H1 (cell line): ENCODE data around the gene CFAP61. TPM values are rescaled to one million over a fixed set of nuclear protein-coding genes. Genes with fewer than 3 reads are reported as not detected.

ENCODE experiments used
- CTCF ChIA-PET: fragments of 300-600 bp; sonication (Branson Sonifier 250); formaldehyde crosslinking; loops from one replicate; lab custom pipeline; 2021; ENCODE audit not compliant: partially characterized antibody; lab: Charles Lee
- POLR2A ChIA-PET: fragments of 300-600 bp; sonication (Branson Sonifier 250); formaldehyde crosslinking; loops from one replicate; lab custom pipeline; 2021; ENCODE audit warnings: inconsistent platforms; ENCODE audit not compliant: partially characterized antibody; lab: Charles Lee
- DNase-seq, 2 experiments: peaks; one replicate each; pipeline versions ENCODE4 v3.0.0 to v3.0.0-alpha.2; 2010 to 2022; ENCODE audit warnings: low spot score in 2 of 2, low read depth in 1 of 2, mixed read lengths in 1 of 2
- FAIRE-seq: peaks from 2 replicates; lab custom pipeline; 2011; peaks lifted over from hg19 to GRCh38; lab: Jason Lieb, UNC
- H2AFZ ChIP-seq: 2 replicates; pipeline ENCODE4 v1.8.1; 2012; ENCODE audit warnings: low read length, inconsistent platforms
- H2AK5ac ChIP-seq: 2 replicates; pipeline ENCODE4 v1.6.1; 2013; ENCODE audit warnings: low read depth, low read length
- H2BK120ac ChIP-seq: replicated peaks from 2 replicates; pipeline ENCODE3; 2013; ENCODE audit warnings: low read depth, low read length, inconsistent platforms
- H2BK12ac ChIP-seq: 2 replicates; pipeline ENCODE4 v1.6.1; 2013; ENCODE audit warnings: low read depth, low read length
- H2BK15ac ChIP-seq: 2 replicates; pipeline ENCODE4 v1.6.1; 2013; ENCODE audit warnings: low read length
- H2BK20ac ChIP-seq: 2 replicates; pipeline ENCODE4 v1.6.1; 2013; ENCODE audit warnings: low read length
- H2BK5ac ChIP-seq: 2 replicates; pipeline ENCODE4 v1.6.1; 2013; ENCODE audit warnings: low read depth, low read length
- H3K14ac ChIP-seq: 2 replicates; pipeline ENCODE4 v1.6.1; 2013; ENCODE audit warnings: inconsistent platforms; ENCODE audit not compliant: insufficient read length
- H3K18ac ChIP-seq: 2 replicates; pipeline ENCODE4 v1.6.1; 2013; ENCODE audit warnings: low read length; ENCODE audit errors: extremely low read depth
- H3K23ac ChIP-seq: 2 replicates; pipeline ENCODE4 v1.6.1; 2013; ENCODE audit warnings: inconsistent platforms; ENCODE audit not compliant: insufficient read length
- H3K23me2 ChIP-seq: 2 replicates; pipeline ENCODE4 v1.6.1; 2013; ENCODE audit warnings: low read depth, low read length
- H3K27ac ChIP-seq: 2 replicates; pipeline ENCODE4 v1.6.1; 2011; ENCODE audit warnings: low read depth, low read length, inconsistent platforms
- H3K27me3 ChIP-seq, 4 experiments: replicated peaks in 1 of 4; 1 replicate in 1 of 4; 2 replicates in 3 of 4; pipeline versions ENCODE4 v1.6.1 to v1.8.1; 2011 to 2013; ENCODE audit warnings: low read length in 3 of 4, mild to moderate bottlenecking in 3 of 4, inconsistent platforms in 2 of 4, mixed read lengths in 2 of 4, moderate library complexity in 1 of 4; ENCODE audit not compliant: control insufficient read depth in 3 of 4, insufficient read depth in 3 of 4; ENCODE audit errors: extremely low read depth in 1 of 4
- H3K36me3 ChIP-seq, 4 experiments: 2 replicates each; pipeline versions ENCODE4 v1.6.1 to v1.8.1; 2011 to 2013; ENCODE audit warnings: mild to moderate bottlenecking in 4 of 4, low read length in 3 of 4, moderate library complexity in 2 of 4, control low read depth in 1 of 4, inconsistent platforms in 1 of 4; ENCODE audit not compliant: insufficient read depth in 4 of 4, control insufficient read depth in 2 of 4
- H3K4ac ChIP-seq: replicated peaks from 2 replicates; pipeline ENCODE3; 2013; ENCODE audit warnings: low read length, low read depth, mixed read lengths, inconsistent platforms; ENCODE audit not compliant: insufficient read length
- H3K4me1 ChIP-seq, 4 experiments: replicated peaks in 1 of 4; 1 replicate in 1 of 4; 2 replicates in 3 of 4; pipeline versions ENCODE4 v1.6.1 to v1.8.1; 2011 to 2013; ENCODE audit warnings: low read length in 3 of 4, inconsistent platforms in 2 of 4, mixed read lengths in 1 of 4; ENCODE audit not compliant: insufficient read depth in 4 of 4, control insufficient read depth in 3 of 4
- H3K4me2 ChIP-seq, 2 experiments: 2 replicates each; pipeline versions ENCODE4 v1.6.1 to v1.8.1; 2011 to 2013; ENCODE audit warnings: low read depth in 2 of 2, low read length in 2 of 2, control low read depth in 1 of 2, inconsistent platforms in 1 of 2, mild to moderate bottlenecking in 1 of 2; ENCODE audit not compliant: insufficient read depth in 1 of 2
- H3K4me3 ChIP-seq, 4 experiments: fragments of 200-600, 300-600 bp in 1 of 4; sonication (generic), shearing (Covaris generic), sonication (Bioruptor Twin) in 1 of 4; 2 replicates each; pipeline versions ENCODE4 v1.5.1 to v1.8.1; 2011 to 2016; ENCODE audit warnings: low read length in 4 of 4, low read depth in 3 of 4, control low read depth in 2 of 4, inconsistent platforms in 2 of 4, mild to moderate bottlenecking in 2 of 4, mixed read lengths in 1 of 4, moderate library complexity in 1 of 4; ENCODE audit not compliant: insufficient read depth in 2 of 4; ENCODE audit errors: extremely low read depth in 1 of 4
- H3K56ac ChIP-seq: replicated peaks from 2 replicates; pipeline ENCODE3; 2013; ENCODE audit warnings: low read depth, mild to moderate bottlenecking, mixed read lengths, low read length, inconsistent platforms; ENCODE audit not compliant: insufficient read length
- H3K79me1 ChIP-seq: 2 replicates; pipeline ENCODE4 v1.6.1; 2013; ENCODE audit warnings: low read depth, low read length, control low read depth
- H3K79me2 ChIP-seq, 2 experiments: 2 replicates each; pipeline versions ENCODE4 v1.6.1 to v1.8.1; 2012 to 2013; ENCODE audit warnings: low read length in 2 of 2, mild to moderate bottlenecking in 2 of 2, inconsistent platforms in 1 of 2; ENCODE audit not compliant: insufficient read depth in 2 of 2, control insufficient read depth in 1 of 2
- H3K9ac ChIP-seq, 4 experiments: replicated peaks in 1 of 4; 1 replicate in 1 of 4; 2 replicates in 3 of 4; pipeline versions ENCODE4 v1.6.1 to v1.8.1; 2011 to 2013; ENCODE audit warnings: low read depth in 3 of 4, low read length in 3 of 4, control low read depth in 2 of 4, mild to moderate bottlenecking in 2 of 4, moderate library complexity in 2 of 4, inconsistent platforms in 1 of 4; ENCODE audit errors: extremely low read depth in 1 of 4
- H3K9me3 ChIP-seq, 2 experiments: 2 replicates each; pipeline versions ENCODE4 v1.6.1 to v1.8.1; 2012 to 2013; ENCODE audit warnings: mild to moderate bottlenecking in 2 of 2, moderate library complexity in 2 of 2, control low read depth in 1 of 2, inconsistent platforms in 1 of 2, low read depth in 1 of 2, low read length in 1 of 2, mixed read lengths in 1 of 2; ENCODE audit not compliant: insufficient read depth in 2 of 2
- H4K20me1 ChIP-seq, 2 experiments: replicated peaks in 1 of 2; 2 replicates each; pipeline versions ENCODE3 to v1.8.1; 2011 to 2013; ENCODE audit warnings: inconsistent platforms in 2 of 2, low read length in 2 of 2, mild to moderate bottlenecking in 1 of 2; ENCODE audit not compliant: insufficient read depth in 2 of 2, control insufficient read depth in 1 of 2
- H4K5ac ChIP-seq: 2 replicates; pipeline ENCODE4 v1.6.1; 2013; ENCODE audit warnings: low read length, low read depth, mixed read lengths, inconsistent platforms; ENCODE audit not compliant: insufficient read length
- H4K8ac ChIP-seq: 2 replicates; pipeline ENCODE4 v1.8.0; 2013; ENCODE audit warnings: mild to moderate bottlenecking, moderate library complexity, low read length, inconsistent platforms; ENCODE audit not compliant: insufficient read depth; ENCODE audit errors: extremely low read depth
- H4K91ac ChIP-seq: replicated peaks from 2 replicates; pipeline ENCODE3; 2013; ENCODE audit warnings: low read length, mixed read lengths, inconsistent platforms; ENCODE audit not compliant: insufficient read length
- BACH1 ChIP-seq: IDR thresholded peaks from 2 replicates; pipeline ENCODE4 v1.6.1; 2012; ENCODE audit warnings: low read length, improper control_type of control experiment
- BRCA1 ChIP-seq: IDR thresholded peaks from 2 replicates; pipeline ENCODE4 v1.6.1; 2012; ENCODE audit warnings: low read depth, low read length, improper control_type of control experiment
- CBX8 ChIP-seq: fragments of 300-800, 300-1000 bp; sonication (generic); IDR thresholded peaks from 2 replicates; pipeline ENCODE4 v1.7.1; 2016; ENCODE audit warnings: low read depth, low read length, borderline replicate concordance
- CHD1 ChIP-seq: IDR thresholded peaks from 2 replicates; pipeline ENCODE4 v1.6.1; 2012; ENCODE audit warnings: low read depth, low read length, improper control_type of control experiment
- CTBP2 ChIP-seq: IDR thresholded peaks from 2 replicates; pipeline ENCODE4 v1.7.0; 2011; ENCODE audit warnings: borderline replicate concordance, mild to moderate bottlenecking, moderate library complexity, mixed read lengths, low read length; ENCODE audit not compliant: insufficient read depth, insufficient read length
- HDAC2 ChIP-seq, 2 experiments: fragments of 300-600 bp in 1 of 2; sonication (generic) in 1 of 2; IDR thresholded peaks; 2 replicates each; pipeline ENCODE4 v1.6.1; 2011 to 2012; ENCODE audit warnings: low read depth in 2 of 2, low read length in 2 of 2, mild to moderate bottlenecking in 2 of 2, moderate library complexity in 2 of 2, borderline replicate concordance in 1 of 2, inconsistent platforms in 1 of 2
- KDM5A ChIP-seq: fragments of 200-600 bp; IDR thresholded peaks from 2 replicates; pipeline ENCODE4 v1.7.1; 2012; ENCODE audit warnings: mild to moderate bottlenecking, low read length, inconsistent platforms, mixed read lengths
- PHF8 ChIP-seq: fragments of 200-600 bp; sonication (generic); conservative IDR thresholded peaks from 2 replicates; pipeline ENCODE4 v1.7.1; 2012; ENCODE audit warnings: low read depth, mild to moderate bottlenecking, inconsistent platforms, low read length, moderate library complexity
- POLR2A ChIP-seq, 2 experiments: IDR thresholded peaks; 1 replicate in 1 of 2; 2 replicates in 1 of 2; pipeline ENCODE4 v1.6.1; 2011; ENCODE audit warnings: low read depth in 2 of 2, low read length in 2 of 2, mild to moderate bottlenecking in 2 of 2; ENCODE audit errors: control extremely low read depth in 1 of 2
- RFX5 ChIP-seq: IDR thresholded peaks from 2 replicates; pipeline ENCODE4 v1.6.1; 2011; ENCODE audit warnings: low read depth, low read length, improper control_type of control experiment, borderline replicate concordance
- RXRA ChIP-seq: IDR thresholded peaks from 2 replicates; pipeline ENCODE4 v1.6.1; 2011; ENCODE audit warnings: low read depth, mild to moderate bottlenecking, low read length, moderate library complexity; ENCODE audit not compliant: insufficient read depth
- TAF1 ChIP-seq: IDR thresholded peaks from 2 replicates; pipeline ENCODE4 v1.6.1; 2011; ENCODE audit warnings: mild to moderate bottlenecking, low read depth, low read length
- ZNF274 ChIP-seq: IDR thresholded peaks from 2 replicates; pipeline ENCODE4 v1.7.0; 2012; ENCODE audit warnings: low read length, borderline replicate concordance; ENCODE audit errors: extremely low read depth
- WGBS, 2 experiments: shearing (Covaris generic) in 1 of 2; methylation state at CpG; one replicate each; pipeline versions ENCODE4 v1.1.6 to v1.1.7; 2013 to 2015; ENCODE audit warnings: low lambda C conversion rate in 2 of 2, mixed read lengths in 2 of 2, inconsistent platforms in 1 of 2, low coverage in 1 of 2, missing lambda C conversion rate in 1 of 2; ENCODE audit not compliant: insufficient replicate concordance in 2 of 2, insufficient coverage in 1 of 2, insufficient read length in 1 of 2; ENCODE audit errors: extremely low coverage in 1 of 2, missing lambda C conversion rate in 1 of 2; 5-methylcytosine and 5-hydroxymethylcytosine counted together
- polyA plus RNA-seq, 7 experiments: library from polyadenylated mRNA; depleted of rRNA in 3 of 7; stranded (reverse) in 5 of 7; unstranded in 2 of 7; fragments of >200 nt in 5 of 7; fragments of 200-250 nt in 2 of 7; gene quantifications; 1 replicate in 5 of 7; 2 replicates in 1 of 7; 4 replicates in 1 of 7; pipeline versions ENCODE4 v1.2.1 to v1.2.3, GENCODE V29; 2011 to 2013; ENCODE audit warnings: missing spikeins in 2 of 7, mixed read lengths in 2 of 7
- total RNA-seq: library from RNA; stranded (reverse); fragmentation: NEBNext Ultra II Directional; extraction: Animal tissue kit (Norgen Biotek cat#: 25700); gene quantifications from 2 replicates; pipeline ENCODE4 v1.2.1, GENCODE V29; 2021
- TF ChIP-seq, protein P1 (sequence below): IDR thresholded peaks from 2 replicates; pipeline ENCODE4 v1.6.1; 2011; ENCODE audit warnings: low read depth, mild to moderate bottlenecking, low read length; ENCODE audit not compliant: insufficient read depth

The CFAP61 gene
- total and polyA plus RNA-seq, 2 of the 8 experiments (the other 6 are each of a cell fraction or from before 2014, with no cell fraction given), result 0.29 to 0.61 TPM

DNA sequence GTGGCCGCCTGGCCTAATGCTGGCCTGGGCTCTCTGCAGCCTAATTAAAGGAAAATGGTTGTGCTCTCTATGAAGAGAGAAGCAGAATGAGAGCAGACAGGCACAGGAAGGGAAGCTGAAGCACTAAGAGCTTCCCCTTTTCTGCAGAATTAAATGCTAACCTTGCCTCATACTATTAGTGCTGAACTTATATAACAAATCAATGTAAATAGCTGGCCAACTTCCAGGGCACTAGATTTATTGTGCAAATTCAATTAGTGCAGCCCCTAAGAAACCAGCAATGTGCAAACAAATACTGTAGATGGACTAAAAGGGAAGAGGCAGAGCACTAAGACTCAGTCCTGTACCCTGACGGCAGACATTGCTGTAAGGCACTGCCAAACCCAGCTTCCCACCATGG lies 279.5 kb downstream of the CFAP61 start:
- 81% methylated on average over 2 of the region's 2 CpGs; no CpG with 5 or more reads in 1 of the 2 experiments for WGBS, 2 experiments
- ChIA-PET CTCF (interaction anchor here (2.2 kb wide), 1 partner anchor 10 kb away, joined by 8 read pairs; no protein-coding TSS in a partner anchor), POLR2A (no interaction called here)
- H4K5ac ChIP-seq, result no peak overlapping the region
- H3K27me3 ChIP-seq, result no peaks in the 10 kb centered on the region
- no peak overlapping the region for H3K9ac ChIP-seq
- H2AK5ac ChIP-seq, result no peak overlapping the region
- H2BK5ac ChIP-seq, result no peak overlapping the region
- no peak overlapping the region for H3K4ac ChIP-seq
- no peak overlapping the region for H3K23ac ChIP-seq
- H3K4me2 ChIP-seq, result no peak overlapping the region
- no peak overlapping the region for H3K56ac ChIP-seq
- H3K4me1 ChIP-seq, result no peaks in the 10 kb centered on the region
- no peak overlapping the region for H4K91ac ChIP-seq
- no peaks in the 10 kb centered on the region for H3K79me1 ChIP-seq
- no peak overlapping the region for H4K8ac ChIP-seq
- no peaks in the 10 kb centered on the region for H3K23me2 ChIP-seq
- H2AFZ ChIP-seq, result no peak overlapping the region; the same call in 1 of the 2 replicates
- no peak overlapping the region for H2BK120ac ChIP-seq
- H2BK12ac ChIP-seq, result no peak overlapping the region
- no peak overlapping the region for H3K27ac ChIP-seq
- no peak overlapping the region for H2BK20ac ChIP-seq
- no peak overlapping the region for H3K4me3 ChIP-seq
- no peaks in the 10 kb centered on the region for H4K20me1 ChIP-seq
- no peak overlapping the region for H3K18ac ChIP-seq
- H3K14ac ChIP-seq, result no peak overlapping the region
- no peaks in the 10 kb centered on the region for H3K79me2 ChIP-seq
- H3K9me3 ChIP-seq, result 0 out of 4 replicates have a peak, but pooled peaks cover 0 to under 1% of the 10 kb centered on the region in 2 experiments
- H2BK15ac ChIP-seq, result no peak overlapping the region
- H3K36me3 ChIP-seq, result no peaks in the 10 kb centered on the region
- FAIRE-seq (no peak), DNase-seq (no peak)
- no peak for TF ChIP-seq CTBP2
- TF ChIP-seq CBX8, result no peak
- TF ChIP-seq BRCA1, result no peak
- TF ChIP-seq ZNF274, result no peak
- TF ChIP-seq POLR2A (IDR thresholded peaks at IDR 0.05; ENCODE audit: control extremely low read depth in 1 of 2, low read depth in 2 of 2, low read length in 2 of 2), result no peak
- TF ChIP-seq HDAC2 (IDR thresholded peaks at IDR 0.05; ENCODE audit: borderline replicate concordance in 1 of 2, low read depth in 2 of 2, low read length in 2 of 2), result no peak
- TF ChIP-seq, protein P1, sequence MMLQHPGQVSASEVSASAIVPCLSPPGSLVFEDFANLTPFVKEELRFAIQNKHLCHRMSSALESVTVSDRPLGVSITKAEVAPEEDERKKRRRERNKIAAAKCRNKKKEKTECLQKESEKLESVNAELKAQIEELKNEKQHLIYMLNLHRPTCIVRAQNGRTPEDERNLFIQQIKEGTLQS, result no peak
- TF ChIP-seq TAF1, result no peak
- TF ChIP-seq RXRA, result no peak
- no peak for TF ChIP-seq CHD1
- TF ChIP-seq BACH1, result no peak
- TF ChIP-seq RFX5, result no peak
- no peak for TF ChIP-seq KDM5A
- no peak for TF ChIP-seq PHF8
